Esophagus muscularis mucosa (tissue), 4 donors: ENCODE data around the gene KRT6B. TPM values are rescaled to one million over a fixed set of nuclear protein-coding genes. Genes with fewer than 3 reads are reported as not detected.

ENCODE experiments used
- DNase-seq: peaks from one replicate; pipeline ENCODE4 v3.0.0-alpha.2; 2017; ENCODE audit errors: extremely low spot score
- H3K27ac ChIP-seq, 4 donors: fragments of 200-600 bp; sonication (generic); replicated peaks in 1 of 4; 1 replicate in 3 of 4; 2 replicates in 1 of 4; pipeline ENCODE4 v1.5.1; 2016 to 2019; ENCODE audit warnings: mild to moderate bottlenecking in 1 of 4
- H3K27me3 ChIP-seq, 4 donors: fragments of 200-600 bp; sonication (generic); one replicate each; pipeline versions ENCODE4 v1.5.1 to v1.6.0; 2016 to 2019
- H3K36me3 ChIP-seq, 4 donors: fragments of 200-600 bp; sonication (generic); one replicate each; pipeline ENCODE4 v1.5.1; 2016 to 2019
- H3K4me1 ChIP-seq, 4 donors: fragments of 200-600 bp; sonication (generic); one replicate each; pipeline ENCODE4 v1.5.1; 2016 to 2019
- H3K4me3 ChIP-seq, 4 donors: fragments of 200-600 bp; sonication (generic); 1 replicate in 2 of 4; 2 replicates in 2 of 4; pipeline ENCODE4 v1.5.1; 2016 to 2019; ENCODE audit warnings: mild to moderate bottlenecking in 4 of 4, moderate library complexity in 1 of 4
- H3K9me3 ChIP-seq, 4 donors: fragments of 200-600 bp; sonication (generic); 1 replicate in 3 of 4; 2 replicates in 1 of 4; pipeline ENCODE4 v1.5.1; 2016 to 2019
- CTCF ChIP-seq, 3 experiments: fragments of 200-600 bp in 2 of 3; fragments of 450-650 bp in 1 of 3; sonication (generic) in 2 of 3; IDR thresholded peaks; one replicate each; pipeline ENCODE4 v1.5.1; 2017 to 2019; ENCODE audit warnings: antibody characterized with exemption in 3 of 3, mild to moderate bottlenecking in 2 of 3, moderate library complexity in 1 of 3
- EP300 ChIP-seq: sonication (generic); formaldehyde crosslinking; IDR thresholded peaks from one replicate; pipeline ENCODE4 v1.6.1; 2017; ENCODE audit warnings: antibody characterized with exemption
- POLR2A ChIP-seq: fragments of 450-650 bp; IDR thresholded peaks from one replicate; pipeline ENCODE4 v1.6.1; 2017; ENCODE audit warnings: antibody characterized with exemption, moderate library complexity, mild to moderate bottlenecking, low read depth
- POLR2AphosphoS5 ChIP-seq, 2 donors: sonication (generic); formaldehyde crosslinking; IDR thresholded peaks; one replicate each; pipeline ENCODE4 v1.6.1; 2017; ENCODE audit warnings: antibody characterized with exemption in 2 of 2
- WGBS: methylation state at CpG from one replicate; pipeline ENCODE4 v1.1.5; 2018; 5-methylcytosine and 5-hydroxymethylcytosine counted together
- intact Hi-C: fragments of 100-400 bp; cut with DNase I; formaldehyde crosslinking; loops from one replicate; pipeline ENCODE4 v1.15.1; 2023
- total RNA-seq, 4 donors: library from RNA; depleted of rRNA; stranded (reverse); fragments of >200 nt; gene quantifications; one replicate each; pipeline versions ENCODE4 v1.1.0 to v1.2.1, GENCODE V29; 2016

KRT6B gene
- total RNA-seq, 4 donors from 2014 or later: not detected

DNA sequence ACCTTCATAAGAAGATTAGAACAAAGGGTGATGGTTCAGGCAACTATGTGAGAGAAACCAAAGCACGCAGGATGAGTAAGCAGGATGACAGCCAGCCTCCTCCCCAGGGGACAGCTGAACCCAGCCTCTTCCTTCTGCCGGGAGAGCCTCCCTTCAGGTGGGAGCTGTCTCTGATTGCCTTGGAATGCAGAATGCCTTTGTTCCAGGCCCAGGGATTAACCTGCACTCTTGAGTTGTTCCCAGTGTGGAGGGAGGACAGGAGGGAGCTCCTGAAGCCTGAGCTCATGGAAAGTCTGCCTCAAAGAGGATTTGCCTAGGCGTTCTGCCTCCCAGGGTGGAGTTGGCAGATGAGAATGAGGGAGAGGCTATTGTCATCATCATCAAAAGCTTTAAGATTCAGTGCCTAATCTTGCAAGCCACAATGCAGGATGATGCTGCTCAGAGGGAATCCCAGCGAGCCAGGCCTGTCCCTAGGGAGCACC lies 44.7 kb upstream of the KRT6B start:
- H3K4me1 ChIP-seq: peaks cover 7 to 19% (median 12%) of the 10 kb centered on the region in 4 donors
- no peaks in the 10 kb centered on the region for H3K27me3 ChIP-seq
- H3K9me3 ChIP-seq: no peaks in the 10 kb centered on the region
- 44% methylated on average over 4 of the region's 4 CpGs for WGBS
- no peak overlapping the region for H3K4me3 ChIP-seq
- intact Hi-C loops: no loop called here
- no peak for TF ChIP-seq EP300
- no peak for TF ChIP-seq POLR2A
- no peak for TF ChIP-seq CTCF (IDR thresholded peaks at IDR 0.05)
- TF ChIP-seq POLR2AphosphoS5 (IDR thresholded peaks at IDR 0.05): peak in 1 of 2 donors; percentile 6
- H3K36me3 ChIP-seq: no peaks in the 10 kb centered on the region
- DNase-seq: peak; percentile 92
- no peak overlapping the region for H3K27ac ChIP-seq

GRCh38 chr12:52496054-52496453 lies 44.1 kb upstream of the KRT6B start:
- DNase-seq: no peak
- no peak overlapping the region for H3K27ac ChIP-seq
- TF ChIP-seq EP300: no peak
- TF ChIP-seq POLR2A: no peak
- TF ChIP-seq CTCF (IDR thresholded peaks at IDR 0.05): no peak
- no peak for TF ChIP-seq POLR2AphosphoS5 (IDR thresholded peaks at IDR 0.05)
- no peak overlapping the region for H3K4me3 ChIP-seq
- no peaks in the 10 kb centered on the region for H3K9me3 ChIP-seq
- peaks cover 7 to 19% (median 12%) of the 10 kb centered on the region in 4 donors for H3K4me1 ChIP-seq
- intact Hi-C loops: no loop called here
- no peaks in the 10 kb centered on the region for H3K27me3 ChIP-seq
- H3K36me3 ChIP-seq: no peaks in the 10 kb centered on the region
- 59% methylated on average over 2 of the region's 2 CpGs for WGBS

DNA sequence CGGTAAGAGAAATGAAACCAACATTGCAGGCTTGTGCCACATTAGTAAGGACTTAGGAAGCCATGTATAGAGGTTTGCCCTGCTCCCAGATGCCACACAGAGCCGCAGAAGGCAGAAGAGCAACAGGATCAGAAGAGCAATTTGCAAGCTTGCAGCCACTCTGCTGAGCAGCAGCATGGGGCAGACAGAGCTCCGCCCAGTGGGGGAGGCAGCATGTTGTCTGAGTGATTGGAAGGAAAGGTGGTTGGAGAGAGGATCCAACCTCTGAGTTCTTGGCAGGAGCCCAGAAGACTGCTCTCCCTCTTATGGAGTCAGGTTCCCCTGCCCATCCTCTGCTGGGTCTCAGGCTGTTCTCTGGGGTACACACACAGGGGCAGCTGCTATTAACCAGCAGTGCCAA lies 43.4 kb upstream of the KRT6B start:
- DNase-seq: peak; percentile 91
- Histone ChIP-seq H3K36me3 (no peaks in the 10 kb centered on the region), H3K9me3 (no peaks in the 10 kb centered on the region), H3K4me3 (no peak overlapping the region), H3K4me1 (peaks cover 7 to 19% (median 12%) of the 10 kb centered on the region in 4 donors), H3K27ac (no peak overlapping the region), H3K27me3 (no peaks in the 10 kb centered on the region)
- TF ChIP-seq POLR2AphosphoS5 (IDR thresholded peaks at IDR 0.05) (no peak), CTCF (IDR thresholded peaks at IDR 0.05) (no peak), EP300 (no peak), POLR2A (no peak)
- intact Hi-C loops: no loop called here
- 56% methylated on average over 3 of the region's 3 CpGs for WGBS

DNA sequence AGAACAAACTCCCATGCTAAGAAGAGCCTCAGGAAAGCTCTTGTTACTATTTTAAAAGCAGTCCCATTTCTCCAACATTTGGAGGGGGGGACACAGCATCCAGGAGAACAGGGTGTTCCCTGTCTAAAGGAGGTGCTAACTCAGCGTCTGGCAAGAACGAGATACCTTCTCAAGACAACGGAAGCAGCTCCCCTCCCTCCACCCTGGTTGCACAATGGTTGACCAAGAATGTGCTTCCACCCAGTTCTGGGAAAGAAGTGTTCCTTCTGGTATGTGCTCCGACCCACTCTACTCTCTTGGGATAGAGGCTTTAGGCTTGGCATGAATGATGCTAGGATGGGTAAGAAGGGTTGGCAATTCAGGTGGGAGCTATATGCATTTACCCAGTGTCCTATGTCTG lies 42.6 kb upstream of the KRT6B start:
- intact Hi-C loops: no loop called here
- Histone ChIP-seq H3K9me3 (no peaks in the 10 kb centered on the region), H3K36me3 (no peaks in the 10 kb centered on the region), H3K27ac (no peak overlapping the region), H3K4me3 (no peak overlapping the region), H3K4me1 (peaks cover 7 to 19% (median 12%) of the 10 kb centered on the region in 4 donors), H3K27me3 (no peaks in the 10 kb centered on the region)
- peak; percentile 92 for DNase-seq
- WGBS: 60% methylated on average over 1 of the region's 4 CpGs
- TF ChIP-seq CTCF (IDR thresholded peaks at IDR 0.05): no peak
- TF ChIP-seq EP300: peak; percentile 13
- peak; percentile 59 to 60 for TF ChIP-seq POLR2AphosphoS5 (IDR thresholded peaks at IDR 0.05)

DNA sequence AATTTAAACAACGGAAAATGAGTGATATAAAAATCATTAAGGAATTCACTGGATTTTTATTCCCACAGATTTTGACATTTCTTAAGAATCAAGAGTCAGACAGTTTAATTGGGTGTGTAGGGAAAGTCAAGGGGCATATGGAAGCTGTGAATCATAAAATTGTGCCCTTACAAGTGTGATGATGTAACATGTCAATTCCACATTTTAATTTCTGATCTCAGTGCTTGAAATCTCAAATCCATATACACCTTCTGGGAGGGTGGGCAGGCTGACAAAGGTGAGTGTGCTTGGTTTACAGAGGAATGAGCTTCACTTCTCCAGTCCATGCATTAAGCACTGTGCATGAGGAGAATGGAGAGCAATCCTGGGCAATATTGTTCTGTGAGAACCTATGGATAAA lies 42.2 kb upstream of the KRT6B start:
- peaks cover 7 to 19% (median 12%) of the 10 kb centered on the region in 4 donors for H3K4me1 ChIP-seq
- H3K36me3 ChIP-seq: no peaks in the 10 kb centered on the region
- H3K4me3 ChIP-seq: no peak overlapping the region
- intact Hi-C loops: no loop called here
- no peaks in the 10 kb centered on the region for H3K27me3 ChIP-seq
- peak; percentile 77 for DNase-seq
- WGBS: 76% methylated on average over 1 of the region's 1 CpG
- H3K27ac ChIP-seq: no peak overlapping the region
- TF ChIP-seq POLR2AphosphoS5 (IDR thresholded peaks at IDR 0.05) (no peak), CTCF (IDR thresholded peaks at IDR 0.05) (no peak), EP300 (no peak), POLR2A (no peak)
- H3K9me3 ChIP-seq: no peaks in the 10 kb centered on the region
